Glomerular endothelial cell (primary cell): ENCODE results near the gene OTOR. TPM values are rescaled to one million over a fixed set of nuclear protein-coding genes. Genes with fewer than 3 reads are reported as not detected.

Experiments used
- DNase-seq: peaks from one replicate; pipeline ENCODE4 v3.0.0-alpha.2; 2011; ENCODE audit warnings: low read depth, low spot score; ENCODE audit errors: extremely low read depth
- total RNA-seq: library from RNA; depleted of rRNA; stranded (reverse); fragments of >200 nt; gene quantifications from 2 replicates; pipeline ENCODE4 v1.2.3, GENCODE V29; 2015

The OTOR gene
- total RNA-seq, 1 donor from 2014 or later, result not detected

DNA sequence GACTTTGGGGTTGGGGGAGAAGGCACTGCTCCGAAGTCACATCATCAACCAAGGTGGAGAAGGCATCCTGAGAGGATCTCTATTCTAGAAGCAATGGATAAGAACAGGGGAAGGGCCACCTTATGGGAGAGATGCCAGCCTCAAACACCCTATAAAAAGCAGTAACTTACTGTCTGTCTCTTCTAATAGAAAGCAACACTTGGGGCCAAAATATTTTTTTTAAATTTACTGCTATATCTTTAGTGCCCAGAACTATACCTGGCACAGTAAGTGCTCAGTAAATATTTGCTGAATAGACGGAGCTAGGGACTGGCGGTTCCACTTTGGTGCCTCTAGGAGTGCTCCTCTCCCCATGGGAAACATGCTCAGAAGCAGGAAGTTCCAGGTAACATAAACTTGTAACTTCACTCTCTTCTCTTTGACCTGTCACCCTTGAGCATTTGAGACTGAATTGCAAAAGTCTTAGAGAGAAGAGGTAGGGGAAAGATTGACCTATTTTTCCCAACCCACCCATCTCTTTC lies 807 bp upstream of the OTOR start:
- DNase-seq, result no peak

DNA sequence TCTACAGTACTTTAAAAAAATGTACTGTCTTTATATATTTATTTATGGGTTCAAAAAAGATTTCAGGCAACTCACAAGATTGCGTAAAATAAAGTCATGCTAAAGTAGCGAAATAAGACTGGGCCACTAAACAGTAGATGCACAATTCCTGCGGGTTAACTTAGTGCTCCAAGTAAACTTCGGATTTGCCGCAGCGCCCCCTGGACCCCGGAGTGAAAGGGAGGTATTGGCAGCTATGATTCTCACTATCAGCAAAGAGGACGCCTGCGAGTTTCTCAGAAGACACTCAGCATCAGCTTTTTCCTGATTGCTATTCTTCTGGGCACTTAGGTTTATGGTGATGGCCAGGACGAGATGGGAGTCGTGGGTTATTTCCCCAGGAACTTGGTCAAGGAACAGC lies 1.4 kb downstream of the OTOR start:
- no peak for DNase-seq

DNA sequence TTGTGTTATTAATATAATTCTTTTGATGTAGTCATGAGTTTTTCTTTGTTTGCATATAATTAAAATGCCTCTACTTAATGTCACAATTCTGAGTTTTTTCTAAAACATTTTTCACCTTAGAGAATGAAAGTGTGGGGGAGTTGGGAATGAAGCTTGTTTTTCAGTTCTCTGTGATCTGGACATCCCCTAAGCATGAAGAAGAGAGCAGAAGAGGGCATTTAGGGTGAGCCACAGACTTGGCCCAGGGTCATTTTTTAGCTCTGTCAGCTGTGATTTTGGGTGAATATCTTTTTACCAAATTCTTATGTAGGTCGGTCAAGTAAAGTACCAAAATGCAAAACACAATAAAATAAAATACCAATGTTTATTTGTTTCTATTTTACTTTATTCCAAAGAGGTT lies 3.9 kb downstream of the OTOR start:
- DNase-seq, result no peak

DNA sequence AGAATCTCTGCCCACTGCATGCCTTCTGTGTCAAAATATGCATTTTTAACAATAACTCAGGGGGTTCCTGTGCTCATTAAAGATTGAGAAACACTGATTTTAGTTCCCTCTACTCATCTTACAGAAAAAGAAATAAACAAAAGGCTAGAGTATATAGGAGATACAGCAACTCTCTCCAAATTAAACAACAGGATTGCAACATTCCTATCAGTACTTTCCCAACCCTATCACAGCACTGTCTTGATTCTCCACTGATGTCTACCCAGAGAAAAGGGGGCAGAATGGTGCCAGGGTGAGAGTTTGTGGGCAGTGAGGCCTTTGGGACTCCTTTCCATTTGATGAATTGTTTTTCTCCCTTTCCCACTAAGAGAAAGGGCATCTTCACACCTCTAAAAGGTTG lies 4.7 kb downstream of the OTOR start:
- DNase-seq, result no peak

DNA sequence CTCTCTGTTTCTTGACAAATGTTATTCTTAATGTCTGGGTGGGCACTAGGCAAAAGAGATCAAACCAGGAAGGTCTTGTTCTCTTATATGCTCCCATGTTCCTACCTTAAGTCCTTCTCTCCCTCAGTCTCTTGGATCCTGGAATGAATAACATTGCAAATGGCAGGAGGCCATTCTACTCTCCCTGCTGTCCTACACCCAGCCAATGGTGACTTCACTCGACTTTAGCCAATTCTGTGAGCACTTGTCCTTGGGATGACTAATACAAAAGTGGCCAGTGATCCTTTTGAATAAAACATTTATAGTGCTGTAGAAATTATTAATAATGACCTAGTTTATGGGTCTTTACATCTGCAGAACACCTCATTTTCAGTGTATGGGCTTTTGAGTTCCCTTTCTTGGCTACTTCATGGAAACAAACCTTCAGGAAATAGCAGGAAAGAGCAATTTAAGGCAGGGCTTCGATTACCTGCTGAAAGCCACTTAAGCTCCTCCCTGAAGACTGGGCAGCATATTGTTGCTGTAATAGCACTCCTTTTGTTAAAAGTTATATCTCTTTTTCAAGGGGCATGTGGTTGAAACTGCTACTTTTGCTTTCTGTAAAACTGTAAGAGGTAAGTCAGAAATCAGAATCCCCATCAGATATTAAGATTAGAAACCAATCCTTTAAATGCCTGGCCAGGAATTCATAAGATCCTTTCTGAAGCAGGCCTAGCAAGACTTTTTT lies 10.5 kb downstream of the OTOR start:
- no peak for DNase-seq

DNA sequence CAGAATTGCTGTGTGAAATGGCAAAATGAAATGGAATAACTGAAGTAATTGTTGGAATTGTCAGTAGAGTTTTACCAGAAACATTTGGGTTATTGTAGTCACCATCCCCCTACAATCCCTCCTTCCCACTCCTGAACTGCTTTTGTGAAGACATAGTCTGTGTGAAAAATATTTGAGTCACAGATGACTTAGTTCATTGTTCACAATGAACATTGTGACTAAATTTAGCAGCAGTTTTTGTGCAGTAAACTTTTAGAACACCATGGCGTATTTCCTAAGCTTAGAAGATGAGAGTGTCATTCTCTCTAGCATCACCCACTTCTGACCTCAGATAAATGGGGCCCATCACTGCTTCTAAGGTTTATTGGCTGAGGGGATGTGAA lies 11.0 kb downstream of the OTOR start:
- DNase-seq, result no peak

DNA sequence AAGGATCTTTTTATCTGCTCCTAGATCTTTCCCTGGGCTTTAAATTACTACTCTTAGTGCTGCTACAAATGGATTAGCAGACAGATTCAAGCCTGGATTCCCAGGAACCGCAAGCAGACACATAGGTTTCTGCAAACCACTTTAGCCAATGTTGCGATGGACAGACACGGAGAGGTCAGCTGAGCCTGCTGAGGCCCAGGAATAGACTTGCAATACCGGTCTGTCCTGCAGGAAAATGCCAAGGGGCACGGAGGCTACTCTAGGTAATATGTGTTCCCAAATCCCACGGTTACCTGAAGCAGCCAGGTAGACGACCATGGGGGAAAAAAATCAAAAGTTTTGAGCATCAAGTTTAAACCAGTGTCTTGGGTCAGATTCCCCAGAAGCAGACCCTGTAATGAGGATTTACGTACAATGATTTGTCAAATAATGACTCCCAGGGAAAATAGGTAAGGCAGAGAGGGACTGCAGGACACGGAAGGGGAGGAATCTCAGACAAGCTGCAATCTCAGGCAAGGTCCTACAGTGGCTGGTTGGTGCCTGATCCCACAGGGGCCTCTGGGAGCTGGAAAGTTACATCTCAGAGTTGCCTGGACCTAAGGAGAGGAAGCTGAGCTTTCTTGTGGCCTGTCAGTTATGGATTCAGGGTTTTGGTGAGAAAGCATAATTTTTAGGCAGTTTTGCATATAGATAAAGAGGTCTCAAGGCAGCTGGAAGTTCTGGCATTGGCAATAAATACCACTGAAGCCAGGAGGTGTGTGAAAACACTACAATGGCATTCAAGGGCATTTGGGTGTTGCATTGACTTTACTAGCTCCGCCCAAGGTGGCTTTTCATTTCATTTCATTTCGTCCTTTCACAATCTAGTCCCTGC lies 12.5 kb downstream of the OTOR start:
- no peak for DNase-seq

DNA sequence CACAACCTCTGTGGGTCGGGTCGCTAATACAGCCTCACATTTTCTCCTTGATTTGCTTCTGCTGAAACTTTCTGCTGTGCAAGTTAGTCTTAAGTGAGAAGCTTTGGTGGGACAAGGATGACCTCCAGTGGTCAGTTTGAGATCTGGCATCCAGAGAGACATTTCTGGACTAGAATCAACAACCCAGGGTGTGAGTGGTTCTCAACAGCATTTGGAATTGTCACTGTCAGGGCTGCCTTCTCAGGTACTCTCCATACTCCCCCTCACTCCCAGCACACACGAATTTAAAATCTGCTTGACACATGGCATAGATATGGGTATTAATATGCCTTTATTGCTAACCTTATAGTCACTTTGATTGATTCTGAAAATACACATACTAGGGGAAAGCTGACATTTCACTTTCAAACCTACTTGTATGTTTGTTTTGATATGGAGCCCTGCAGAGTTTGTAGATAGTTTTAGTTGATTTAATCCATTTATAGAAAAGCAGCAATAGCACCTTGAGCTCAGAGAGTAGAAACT lies 13.2 kb downstream of the OTOR start:
- DNase-seq, result peak; percentile 47

DNA sequence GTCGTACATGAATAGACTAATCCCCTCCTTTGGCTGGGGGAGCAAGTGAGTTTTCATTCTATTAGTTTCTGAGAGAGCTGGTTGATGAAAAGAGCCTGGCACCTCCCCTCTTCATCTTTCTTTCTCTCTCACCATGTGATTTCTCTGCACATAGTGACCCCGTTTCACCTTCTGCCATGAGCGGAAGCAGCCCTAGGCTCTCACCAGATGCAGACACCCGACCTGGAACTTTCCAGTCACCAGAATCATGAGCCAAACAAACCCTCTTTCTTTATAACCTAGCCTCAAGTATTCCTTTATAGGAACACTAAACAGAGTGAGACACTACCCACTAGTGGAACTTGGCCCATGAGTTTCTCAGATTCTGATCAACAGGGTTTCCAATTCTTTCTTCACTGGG lies 16.4 kb downstream of the OTOR start:
- DNase-seq, result no peak

DNA sequence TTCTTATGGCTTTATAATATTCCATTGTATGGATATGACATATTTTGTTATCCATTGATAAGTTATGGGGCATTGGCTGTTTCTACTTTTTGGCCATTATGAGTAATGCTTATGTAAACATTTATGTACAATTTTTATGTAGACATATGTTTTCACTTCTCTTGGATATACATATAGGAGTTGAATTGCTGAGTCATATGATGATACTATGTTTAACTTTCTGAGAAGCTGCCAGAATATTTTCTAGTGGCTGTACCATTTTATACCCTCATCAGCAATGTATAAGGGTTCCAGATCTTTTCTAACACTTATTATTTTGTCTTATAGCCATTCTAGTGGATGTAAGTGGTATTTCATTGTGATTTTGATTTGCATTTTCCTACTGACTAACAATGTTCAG lies 23.1 kb downstream of the OTOR start:
- no peak for DNase-seq

DNA sequence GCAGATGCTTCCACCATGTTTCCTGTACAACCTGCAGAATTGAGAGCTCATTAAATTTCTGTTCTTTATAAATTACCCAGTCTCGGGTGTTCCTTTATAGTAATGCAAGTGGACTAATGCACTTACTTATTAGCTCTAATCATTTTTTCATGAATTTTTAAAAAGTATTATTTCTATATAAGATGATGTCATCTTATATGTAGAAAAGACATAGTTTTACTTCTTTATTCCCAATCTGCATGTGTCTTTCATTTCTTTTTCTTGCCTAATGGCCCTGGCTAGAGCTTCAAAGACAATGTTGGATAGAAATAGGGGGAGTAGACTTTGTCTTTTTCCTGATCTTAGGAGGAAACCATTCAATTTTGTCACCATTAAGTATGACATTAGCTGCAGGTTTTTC lies 27.8 kb downstream of the OTOR start:
- no peak for DNase-seq

DNA sequence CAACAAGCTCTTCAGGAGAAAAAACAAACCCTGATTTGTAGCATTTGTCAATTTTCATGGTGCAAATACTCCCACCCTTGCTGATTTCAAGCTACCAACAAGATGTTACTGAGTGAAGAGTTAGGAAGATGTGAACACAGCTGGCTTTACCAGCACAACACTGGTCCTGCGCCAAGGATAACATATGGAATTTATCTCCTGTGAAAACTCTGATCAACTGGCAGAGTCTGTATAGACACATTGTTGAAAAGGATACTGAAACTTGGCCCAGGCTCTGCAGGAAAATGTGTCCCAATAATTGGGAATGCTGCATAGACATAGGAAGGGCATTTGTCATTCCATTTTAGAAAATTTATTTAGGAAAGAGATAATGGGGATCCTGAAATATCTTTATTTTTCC lies 29.0 kb downstream of the OTOR start:
- no peak for DNase-seq

DNA sequence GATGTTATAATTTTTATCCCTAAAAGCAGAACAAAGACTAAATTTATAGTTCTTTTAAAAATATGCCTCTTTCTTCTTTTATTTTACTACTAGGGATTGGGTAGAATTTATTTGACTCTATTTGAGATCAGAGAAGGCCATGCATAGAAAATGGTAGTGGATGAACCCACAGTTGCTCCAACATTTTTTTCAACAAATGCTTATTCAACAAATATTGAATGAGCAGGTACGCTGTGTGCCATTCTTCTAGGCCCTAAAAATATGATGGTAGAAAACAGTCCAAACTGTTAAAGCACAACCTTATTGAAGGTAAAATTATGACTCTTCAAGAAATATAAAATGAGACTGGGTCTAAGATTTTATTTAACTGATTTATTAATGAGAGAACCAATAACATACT lies 30.0 kb downstream of the OTOR start:
- DNase-seq, result no peak

DNA sequence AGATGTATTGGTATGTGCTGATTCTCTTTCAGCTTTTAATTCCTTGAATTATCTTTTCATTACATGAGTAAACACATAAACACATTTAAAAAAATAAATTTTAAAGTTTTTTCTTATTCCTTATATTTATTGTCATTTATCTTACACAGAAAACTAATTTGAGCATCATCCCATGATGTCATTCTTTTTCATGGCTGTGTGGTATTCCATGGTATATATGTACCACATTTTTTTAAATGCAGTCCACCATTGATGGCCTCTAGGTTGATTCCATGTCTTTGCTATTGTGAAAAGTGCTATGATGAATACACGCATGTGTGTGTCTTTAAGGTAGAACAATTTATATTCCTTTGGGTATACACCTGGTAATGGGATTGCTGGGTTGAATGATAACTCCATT lies 33.3 kb downstream of the OTOR start:
- DNase-seq, result no peak

DNA sequence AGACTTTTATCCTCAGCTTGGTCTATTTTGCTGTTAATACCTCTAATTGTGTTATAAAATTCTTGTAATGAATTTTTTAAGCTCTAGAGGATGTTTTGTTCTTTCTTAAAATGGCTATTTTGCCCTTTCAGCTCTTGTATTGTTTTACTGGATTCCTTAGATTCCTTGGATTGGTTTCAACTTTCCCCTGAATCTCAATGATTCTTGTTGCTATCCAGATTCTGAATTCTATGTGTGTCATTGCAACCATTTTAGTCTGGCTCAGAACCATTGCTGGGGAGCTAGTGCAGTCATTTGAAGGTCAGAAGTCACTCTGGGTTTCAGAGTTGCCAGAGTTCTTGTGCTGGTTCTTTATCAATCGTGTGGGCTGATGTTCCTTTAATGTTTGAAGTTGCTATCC lies 37.1 kb downstream of the OTOR start:
- no peak for DNase-seq

Other genes starting within 250 kb of the OTOR start
- gene KIF16B, start 174.9 kb upstream of the OTOR start, total RNA-seq, result 4.8 and 8.2 TPM in 2 replicates
- gene SNRPB2, start 18.3 kb upstream of the OTOR start, total RNA-seq, result 53.6 and 64.0 TPM in 2 replicates